ENCODE results near the gene EPS8L1.
"Not testable (repeated sequence)": the region's sequence is repeated elsewhere in the genome, so short reads cannot be mapped to it uniquely, and the experiment has no call there.

The EPS8L1 gene

DNA sequence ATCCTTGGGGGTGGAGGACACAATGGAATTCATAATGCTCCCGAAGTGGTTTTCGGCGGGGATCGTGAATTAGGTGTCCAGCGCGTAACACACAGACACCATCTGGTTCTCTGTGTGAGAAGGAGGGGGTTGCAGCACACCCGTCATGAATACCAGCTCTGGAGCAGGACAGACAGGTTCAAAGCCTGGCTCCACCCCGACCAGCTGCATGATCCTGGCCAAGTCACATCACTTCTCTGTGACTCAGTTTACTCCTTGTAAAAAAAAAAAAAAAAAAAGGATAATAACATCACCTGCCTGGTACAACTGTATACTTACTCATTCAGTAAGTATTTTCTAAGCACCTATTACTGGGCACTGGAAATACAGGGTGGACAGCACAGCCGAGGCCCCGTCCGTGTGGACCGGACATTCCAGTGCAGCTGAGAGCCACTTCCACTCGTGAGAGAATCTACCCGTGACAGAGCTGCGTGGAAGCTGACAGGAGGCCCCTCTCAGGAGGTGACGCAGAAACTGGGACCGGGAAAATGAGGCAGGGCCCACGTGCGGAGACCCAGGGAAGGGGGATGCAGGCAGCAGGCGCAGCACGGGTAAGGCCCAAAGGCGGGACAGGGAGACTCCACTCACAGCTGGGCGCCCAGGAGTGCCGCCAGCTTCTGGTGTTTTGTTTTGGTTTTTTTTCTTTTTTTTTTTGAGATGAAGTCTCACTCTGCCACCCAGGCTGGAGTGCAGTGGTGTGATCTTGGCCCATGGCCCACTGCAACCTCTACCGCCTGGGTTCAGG is 24.7 kb upstream of the EPS8L1 start:
- no peak for DNase-seq (ENCODE audit: low spot score)

DNA sequence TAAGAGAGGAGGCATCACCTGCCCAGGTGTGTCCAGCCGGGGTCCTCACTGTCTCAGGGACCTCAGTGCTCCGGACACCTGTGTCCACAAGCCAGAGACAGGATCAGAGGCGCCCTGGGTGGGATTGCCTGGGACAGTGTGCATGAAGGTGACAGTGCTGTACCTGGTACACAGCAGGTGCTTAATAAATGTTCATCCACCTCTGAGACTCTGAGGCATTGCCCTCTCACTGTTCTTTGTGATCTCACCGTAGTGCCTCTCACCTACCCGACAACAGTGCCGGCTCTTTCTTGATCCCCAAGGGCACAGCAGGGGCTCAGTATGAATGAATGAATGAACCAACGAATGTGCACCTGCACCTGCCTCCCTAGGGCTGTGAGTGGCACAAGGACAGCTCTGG is 21.9 kb upstream of the EPS8L1 start:
- no peak for DNase-seq (ENCODE audit: low spot score)

DNA sequence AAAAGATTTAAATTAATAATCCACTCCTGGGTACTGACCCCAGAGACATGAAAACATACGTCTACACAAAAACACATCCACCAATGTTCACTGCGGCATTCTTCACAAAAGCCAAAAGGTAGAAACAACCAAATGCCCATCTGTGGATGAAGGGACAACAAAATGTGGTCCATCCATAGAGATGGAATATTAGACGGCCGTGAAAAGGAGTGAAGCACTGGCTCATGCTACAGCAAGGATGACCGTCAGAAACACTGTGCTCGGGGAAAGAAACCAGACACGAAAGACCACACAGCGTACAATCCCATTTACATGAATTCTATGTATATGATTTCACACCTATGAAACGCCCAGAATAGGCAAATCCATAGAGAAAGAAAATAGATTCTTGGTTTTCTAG is 18.8 kb upstream of the EPS8L1 start:
- DNase-seq (ENCODE audit: low spot score), result no peak

DNA sequence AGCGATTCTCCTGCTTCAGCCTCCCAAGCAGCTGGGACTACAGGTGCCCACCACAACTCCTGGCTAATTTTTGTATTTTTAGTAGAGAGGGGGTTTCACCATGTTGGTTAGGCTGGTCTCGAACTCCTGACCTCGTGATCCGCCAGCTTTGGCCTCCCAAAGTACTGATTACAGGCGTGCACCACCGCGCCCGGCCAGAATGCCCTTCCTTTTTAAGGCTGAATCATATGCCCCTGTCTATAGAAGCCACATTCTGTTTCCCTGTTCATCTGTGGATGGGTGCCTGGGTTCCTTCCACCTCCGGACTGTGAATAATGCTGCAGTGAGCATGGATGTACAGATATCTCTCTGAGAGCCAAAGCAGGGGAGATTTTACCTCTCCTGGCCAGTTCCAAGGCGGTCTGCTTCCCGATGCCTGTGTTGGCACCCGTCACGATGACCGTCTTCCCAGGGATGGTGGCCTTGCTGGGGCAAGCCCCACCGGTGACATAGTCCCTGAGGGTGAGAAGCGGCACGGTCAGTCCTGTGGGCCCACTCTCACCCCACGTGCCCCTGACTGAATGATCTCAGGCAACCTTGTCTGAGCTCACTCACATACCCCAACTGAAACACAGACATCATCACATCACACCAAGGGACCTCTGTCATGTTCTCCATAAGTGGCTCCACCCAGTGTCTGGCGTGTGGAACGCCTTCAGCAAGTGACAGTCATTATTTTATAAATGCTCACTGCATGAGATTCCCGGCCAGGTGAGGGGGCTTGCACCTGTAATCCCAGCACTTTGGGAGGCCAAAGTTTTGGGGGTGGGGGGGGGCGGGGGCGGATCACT is 16.7 kb upstream of the EPS8L1 start:
- no peak for DNase-seq (ENCODE audit: low spot score)

DNA sequence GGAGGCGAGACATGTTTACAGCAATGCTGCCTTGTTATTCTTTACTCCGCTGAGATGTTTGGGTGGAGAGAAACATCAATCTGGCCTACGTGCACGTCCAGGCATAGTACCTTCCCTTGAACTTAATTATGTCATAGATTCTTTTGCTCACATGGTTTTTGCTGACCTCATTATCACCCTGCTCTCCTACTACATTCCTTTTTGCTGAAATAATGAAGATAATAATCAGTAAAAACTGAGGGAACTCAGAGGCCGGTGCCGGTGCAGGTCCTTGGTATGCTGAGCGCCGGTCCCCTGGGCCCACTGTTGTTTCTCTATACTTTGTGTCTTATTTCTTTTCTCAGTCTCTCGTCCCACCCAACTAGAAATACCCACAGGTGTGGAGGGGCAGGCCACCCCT is 15.4 kb upstream of the EPS8L1 start:
- DNase-seq (ENCODE audit: low spot score), result not testable (repeated sequence)

DNA sequence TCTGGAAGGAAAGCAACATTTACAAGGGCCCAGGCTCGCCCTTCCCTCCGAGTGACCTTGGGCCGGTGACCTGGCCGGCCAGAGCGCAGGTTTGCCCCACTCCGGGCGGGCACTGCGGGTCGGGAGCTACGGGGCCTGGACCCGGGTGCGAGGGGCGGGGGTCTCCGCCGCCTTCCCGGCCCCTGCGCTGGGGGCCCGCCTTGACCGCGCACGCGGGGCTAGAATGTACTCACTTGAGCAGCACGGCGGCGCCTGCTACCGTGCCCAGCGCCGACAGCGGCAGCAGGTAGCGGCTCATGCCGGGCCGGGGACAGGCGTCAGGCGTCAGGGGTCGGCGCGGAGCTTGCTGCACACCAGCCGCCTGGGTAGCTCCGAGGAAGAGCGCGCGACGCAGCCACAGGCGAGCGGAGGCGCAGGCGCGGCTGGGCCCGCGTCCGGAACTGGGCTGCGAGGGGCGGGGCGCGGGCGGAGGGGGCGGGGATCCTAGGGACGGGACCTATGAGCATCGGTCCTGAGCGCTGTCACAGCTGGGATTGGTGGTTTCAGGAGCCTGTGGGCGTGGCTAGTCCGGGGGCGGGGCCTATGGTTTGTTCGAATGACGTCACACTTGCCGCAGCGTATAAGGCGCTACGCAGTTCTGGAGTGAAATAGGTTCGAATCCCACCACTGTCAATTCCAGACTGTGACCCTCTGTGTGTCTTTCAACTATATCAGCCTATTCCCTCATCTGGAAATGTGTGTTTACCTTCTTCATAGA is 12.8 kb upstream of the EPS8L1 start, which contains the start of gene RDH13:
TSS of gene RDH13 (minus strand) at position 414 of the 757 bp plus-strand sequence. CDS start at position 298, 116 bp downstream.
- peak; percentile 97 for DNase-seq (ENCODE audit: low spot score)

DNA sequence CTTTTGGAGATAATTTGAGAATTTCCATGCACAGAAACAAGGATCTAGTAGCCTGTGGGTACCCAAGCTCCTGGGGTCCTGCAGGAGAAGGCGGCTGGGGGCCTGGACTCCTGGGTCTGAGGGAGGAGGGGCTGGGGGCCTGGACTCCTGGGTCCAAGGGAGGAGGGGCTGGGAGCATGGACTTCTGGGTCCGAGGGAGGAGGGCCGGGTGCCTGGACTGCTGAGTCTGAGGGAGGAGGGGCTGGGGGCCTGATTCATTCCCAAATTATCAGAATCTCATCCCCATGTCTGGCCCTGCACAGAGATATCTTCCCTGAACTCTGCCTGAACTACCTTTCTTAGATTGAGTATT is 12.2 kb upstream of the EPS8L1 start:
- no peak for DNase-seq (ENCODE audit: low spot score)

DNA sequence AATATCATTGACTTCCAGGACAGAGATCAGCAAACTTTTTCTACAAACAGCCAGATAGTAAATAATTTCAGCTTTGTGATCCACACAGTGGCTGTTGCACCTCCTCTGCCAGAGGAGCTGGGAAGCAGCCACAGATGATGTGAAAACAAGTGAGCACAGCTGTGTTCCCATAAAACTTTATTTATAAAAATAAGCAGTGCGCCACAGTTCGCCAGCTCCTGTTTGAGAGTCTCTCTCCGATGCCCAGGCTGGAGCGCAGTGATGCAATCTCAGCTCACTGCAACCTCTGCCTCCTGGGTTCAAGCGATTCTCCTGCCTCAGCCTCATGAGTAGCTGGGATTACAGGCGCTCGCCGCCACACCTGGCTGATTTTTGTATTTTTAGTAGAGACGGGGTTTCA is 10.2 kb upstream of the EPS8L1 start:
- not testable (repeated sequence) for DNase-seq (ENCODE audit: low spot score)

DNA sequence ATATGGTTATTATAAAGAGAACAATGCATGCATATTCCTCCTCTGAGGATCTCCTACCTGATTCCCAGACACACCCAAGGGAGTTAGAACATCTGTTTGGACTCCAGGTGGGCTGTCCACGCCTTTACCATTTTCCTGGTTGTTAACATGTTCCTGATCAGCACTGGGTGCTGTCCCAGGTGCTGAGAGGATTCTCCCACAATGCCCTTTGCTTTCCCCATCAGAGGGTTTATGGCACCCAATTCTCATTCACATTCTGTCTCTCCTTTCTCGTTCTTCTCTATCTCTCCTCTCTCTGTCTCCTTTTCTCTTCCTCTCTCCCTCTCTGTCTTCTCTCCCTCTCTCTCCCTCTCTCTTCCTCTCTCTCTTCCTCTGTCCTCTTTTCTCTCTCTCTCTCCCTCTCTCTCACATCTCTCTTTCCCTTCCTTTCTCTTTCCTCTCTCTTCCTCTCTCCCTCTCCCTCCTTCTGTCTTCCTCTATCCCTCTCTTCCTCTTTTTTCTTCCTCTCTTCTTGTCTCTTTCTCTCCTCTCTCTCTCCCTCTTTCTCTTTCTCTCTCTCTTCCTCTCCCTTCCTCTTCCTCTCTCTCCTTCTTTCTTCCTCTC is 9.5 kb upstream of the EPS8L1 start:
- no peak for DNase-seq (ENCODE audit: low spot score)

DNA sequence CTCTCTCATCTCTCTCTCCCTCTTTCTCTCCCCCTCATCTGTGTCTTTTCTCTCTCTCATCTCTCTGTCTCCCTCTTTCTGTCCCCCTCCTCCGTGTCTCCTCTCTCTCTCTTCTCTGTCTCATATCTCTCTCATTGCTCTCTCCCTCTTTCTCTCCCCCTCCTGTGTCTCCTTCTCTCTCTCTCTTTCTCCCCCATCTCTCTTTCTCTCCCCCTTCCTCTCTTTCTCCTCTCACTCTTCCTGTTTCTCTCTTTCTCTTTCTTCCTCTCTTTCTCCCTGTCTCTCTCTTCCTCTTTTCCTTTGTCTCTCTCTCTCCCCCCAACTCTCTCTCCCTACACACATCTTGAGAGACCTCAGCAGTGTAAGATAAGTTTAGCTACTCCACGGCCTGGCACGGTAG is 7.8 kb upstream of the EPS8L1 start:
- no peak for DNase-seq (ENCODE audit: low spot score)

DNA sequence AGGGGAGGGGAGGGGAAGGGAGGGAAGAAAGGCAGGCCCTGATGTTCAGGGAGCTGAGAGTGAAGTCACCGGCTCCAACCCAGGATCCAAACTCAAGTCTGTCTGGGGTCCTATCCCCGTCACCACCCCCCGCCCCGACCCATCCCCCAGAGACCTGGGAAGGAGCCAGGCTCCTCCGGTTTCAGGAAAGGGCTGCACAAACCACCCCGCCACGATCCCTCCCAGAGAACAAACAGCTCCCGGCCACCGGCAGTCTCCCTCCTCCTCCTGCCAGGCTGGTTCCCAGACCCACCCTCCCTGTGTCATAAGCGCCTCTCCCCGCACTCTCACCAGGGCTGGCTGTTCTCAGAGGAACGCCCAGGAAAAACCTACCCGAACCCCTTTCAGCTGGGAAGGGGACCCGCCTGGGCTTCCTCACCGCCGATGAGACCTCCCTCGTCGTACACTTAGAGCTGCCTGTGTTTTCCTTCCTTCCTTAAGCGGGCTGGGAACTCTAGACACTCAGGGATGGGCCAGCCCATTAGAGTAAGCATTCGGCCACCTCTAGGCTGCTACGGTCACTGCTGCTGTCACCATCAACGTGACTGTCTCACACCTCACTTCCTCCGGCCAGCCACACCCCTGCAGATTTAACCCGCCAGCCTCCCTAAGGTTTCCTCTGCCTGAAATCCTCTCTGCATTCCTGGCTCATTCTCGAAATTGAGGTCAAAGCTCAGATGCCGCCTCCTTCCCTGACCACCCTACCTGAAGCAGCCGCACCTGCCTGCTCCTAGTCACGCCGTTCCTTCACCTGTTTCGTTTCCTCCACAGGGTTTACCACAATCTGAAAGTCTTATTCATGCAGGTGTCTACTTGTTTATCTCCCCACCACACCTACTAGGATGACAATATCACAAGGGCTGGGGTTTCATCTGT is 6.5 kb upstream of the EPS8L1 start:
- DNase-seq (ENCODE audit: low spot score), result peak; percentile 86

DNA sequence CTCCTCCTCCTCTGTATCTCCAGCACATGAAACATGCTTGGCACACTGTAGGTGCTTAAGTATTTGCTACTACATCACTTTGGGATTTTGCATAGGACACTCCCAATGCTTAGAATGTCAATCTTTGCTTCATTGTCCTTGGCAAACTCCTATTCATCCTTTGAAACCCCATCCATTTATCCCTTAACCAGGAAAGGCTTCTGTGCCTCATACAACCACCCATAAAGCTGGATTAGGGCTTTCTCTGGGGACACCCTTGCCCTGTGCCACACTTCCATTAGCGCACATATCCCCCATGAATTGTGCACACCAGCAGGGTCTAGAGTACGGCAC is 5.8 kb upstream of the EPS8L1 start:
- no peak for DNase-seq (ENCODE audit: low spot score)

DNA sequence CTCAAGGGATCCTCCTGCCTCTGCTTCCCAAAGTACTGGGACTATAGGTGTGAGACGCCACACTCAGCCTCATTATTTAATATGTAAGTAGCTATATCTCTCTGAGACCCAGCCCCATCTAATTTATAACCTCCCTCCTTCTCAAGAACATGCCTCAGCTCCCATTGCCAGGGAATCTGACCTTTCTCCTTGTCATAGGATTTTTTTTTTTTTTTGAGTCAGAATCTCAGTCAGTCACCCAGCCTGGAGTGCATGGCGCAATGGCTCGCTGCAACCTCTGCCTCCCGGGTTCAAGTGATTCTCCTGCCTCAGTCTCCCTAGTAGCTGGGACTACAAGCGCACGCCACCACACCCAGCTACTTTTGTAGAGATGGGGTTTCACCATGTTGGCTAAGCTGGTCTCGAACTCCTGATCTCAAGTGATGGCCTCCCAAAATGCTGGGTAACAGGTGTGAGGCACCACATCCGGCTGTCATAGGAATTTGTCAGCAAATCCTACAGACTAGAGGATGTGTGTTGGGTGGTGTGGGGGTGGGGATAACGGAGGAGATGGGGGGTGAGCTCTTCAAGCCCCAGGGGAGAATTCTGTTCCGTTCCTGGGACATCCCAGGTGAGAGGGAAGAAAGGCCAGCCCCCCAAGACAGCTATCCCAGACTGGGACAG is 5.1 kb upstream of the EPS8L1 start:
- no peak for DNase-seq (ENCODE audit: low spot score)

DNA sequence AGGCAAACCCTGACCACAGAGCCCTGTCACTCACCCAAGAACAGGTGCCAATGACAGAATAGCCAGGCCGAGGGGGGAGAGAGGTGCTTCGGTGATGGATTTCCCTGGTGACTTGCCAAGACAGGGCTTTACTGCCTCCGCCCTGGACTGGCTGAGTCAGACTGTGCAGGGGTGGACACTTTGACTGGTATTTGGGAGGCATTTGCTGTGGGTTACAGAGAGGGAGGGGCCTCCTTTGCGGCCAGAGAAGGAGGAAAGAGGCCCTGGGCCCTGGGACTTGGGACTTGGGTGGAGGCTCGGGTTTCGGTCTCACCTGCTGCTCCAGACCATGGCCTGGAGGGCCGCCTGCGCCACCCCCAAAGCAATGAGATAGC is 4.6 kb upstream of the EPS8L1 start:
- peak; percentile 93 for DNase-seq (ENCODE audit: low spot score)

DNA sequence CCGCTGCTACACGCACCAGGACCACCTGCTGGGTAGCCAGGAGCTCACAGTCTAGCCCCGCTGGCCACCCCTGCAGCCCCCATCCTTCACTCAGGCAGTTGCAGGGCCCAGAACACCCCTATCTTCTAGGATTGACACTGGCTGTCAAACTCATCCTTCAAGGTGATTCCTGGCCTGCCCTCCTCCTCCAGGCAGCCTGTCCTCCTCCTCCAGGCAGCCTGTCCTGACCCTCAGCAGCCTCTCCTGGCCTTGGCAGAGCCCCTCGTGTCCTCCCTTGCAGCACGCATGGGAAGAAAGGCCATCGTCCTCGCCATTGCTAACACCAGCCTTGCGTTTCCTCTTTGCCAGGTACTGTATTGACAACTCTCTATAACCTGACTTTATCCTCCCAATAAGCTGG is 3.8 kb upstream of the EPS8L1 start:
- DNase-seq (ENCODE audit: low spot score), result no peak

DNA sequence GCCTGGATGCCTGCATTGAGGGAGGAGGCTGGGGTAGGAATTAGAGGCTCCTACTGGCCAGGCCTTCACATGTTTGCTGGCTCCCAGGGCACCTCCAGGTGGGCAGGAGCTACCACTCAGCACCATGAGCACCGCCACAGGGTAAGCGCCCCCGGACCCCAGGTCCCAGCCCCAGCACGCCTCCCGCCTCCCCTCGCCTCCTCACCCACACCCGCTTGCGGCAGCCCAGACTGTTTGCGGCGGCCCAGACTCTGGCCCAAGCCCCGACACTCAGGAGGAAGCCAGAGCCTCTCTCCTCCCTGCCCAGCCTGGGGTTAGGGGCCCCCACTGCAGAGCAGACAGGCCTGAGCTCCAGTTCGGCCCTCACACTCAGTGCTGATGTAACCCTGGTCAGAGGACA is 652 bp downstream of the EPS8L1 start:
- DNase-seq (ENCODE audit: low spot score), result no peak

DNA sequence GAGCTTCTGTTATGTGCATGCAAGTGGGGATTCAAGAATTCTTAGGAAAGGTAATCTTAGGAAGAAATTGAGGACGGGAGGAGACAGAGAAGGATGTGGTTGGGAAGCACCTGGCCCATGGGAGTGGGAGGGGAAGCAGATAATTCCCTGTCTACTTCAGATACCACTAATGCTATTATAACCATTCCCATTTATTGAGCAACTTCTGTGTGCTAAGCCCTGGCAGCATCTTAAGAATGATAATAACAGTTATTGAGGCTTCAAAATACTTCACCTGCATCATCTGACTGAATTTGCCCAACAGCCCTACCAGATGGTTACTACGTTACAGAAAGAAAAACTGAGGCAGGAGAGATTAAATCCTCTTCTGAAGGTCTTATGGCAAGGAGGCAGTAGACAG is 1.4 kb downstream of the EPS8L1 start:
- DNase-seq (ENCODE audit: low spot score), result no peak

DNA sequence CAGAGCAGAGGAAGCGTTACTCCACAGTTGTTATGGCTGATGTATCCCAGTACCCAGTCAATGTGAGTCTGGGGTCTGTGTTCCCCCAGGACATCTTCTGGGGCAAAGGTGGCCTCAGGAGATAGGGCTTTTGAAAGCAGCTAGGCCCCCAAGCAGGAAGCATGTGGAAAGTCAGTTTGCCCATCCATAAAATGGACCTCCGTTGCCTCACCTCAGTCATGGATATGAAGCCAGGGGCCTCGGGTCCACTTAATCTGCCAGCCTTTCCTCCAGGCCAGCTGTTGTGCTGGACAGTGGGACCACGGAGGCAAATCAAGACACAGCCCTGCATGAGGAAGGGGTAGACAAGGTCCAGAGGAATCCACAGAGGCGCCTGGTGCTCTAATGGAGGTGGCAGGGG is 3.3 kb downstream of the EPS8L1 start:
- DNase-seq (ENCODE audit: low spot score), result no peak

DNA sequence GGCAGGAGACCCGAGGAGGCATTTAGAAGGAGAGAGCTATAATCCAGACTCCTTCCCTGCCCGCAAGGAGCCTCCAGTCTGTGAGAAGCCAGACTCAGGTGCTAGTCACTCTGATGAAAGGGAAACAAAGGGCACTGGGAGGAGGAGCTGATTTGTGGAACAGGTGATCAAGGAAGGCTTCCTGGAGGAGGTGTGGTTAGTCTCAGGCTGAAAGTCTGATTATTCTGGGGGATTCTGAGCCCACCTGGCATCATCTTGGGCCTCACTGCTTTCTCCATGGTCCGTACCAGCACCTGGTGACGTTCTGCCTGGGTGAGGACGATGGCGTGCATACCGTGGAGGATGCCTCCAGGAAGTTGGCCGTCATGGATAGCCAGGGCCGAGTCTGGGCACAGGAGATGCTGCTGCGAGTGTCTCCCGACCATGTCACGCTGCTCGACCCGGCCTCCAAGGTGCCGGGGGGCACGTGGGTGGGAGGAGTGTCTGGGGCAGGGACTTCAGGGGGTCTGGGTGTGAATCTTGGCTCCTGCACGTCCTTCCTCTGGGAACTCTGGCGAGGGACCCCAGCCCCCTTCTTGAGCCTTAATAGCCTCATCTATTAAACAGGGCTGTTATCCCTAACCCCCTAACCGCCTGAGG is 3.9 kb downstream of the EPS8L1 start:
- DNase-seq (ENCODE audit: low spot score), result no peak

All from LoVo (cell line).